ENCODE results near the gene MAP2K7.
"Not testable (repeated sequence)": the region's sequence is repeated elsewhere in the genome, so short reads cannot be mapped to it uniquely, and the experiment has no call there.

MAP2K7 gene

GRCh38 chr19:7930030-7930429 lies 26.4 kb downstream of the MAP2K7 start:
- not testable (repeated sequence) for DNase-seq (ENCODE audit: low read depth in 2 of 2)

- no peak for DNase-seq (ENCODE audit: low read depth in 2 of 2)
These were observed 27.1 kb downstream of the MAP2K7 start for GRCh38 chr19:7930765-7931164.

DNA sequence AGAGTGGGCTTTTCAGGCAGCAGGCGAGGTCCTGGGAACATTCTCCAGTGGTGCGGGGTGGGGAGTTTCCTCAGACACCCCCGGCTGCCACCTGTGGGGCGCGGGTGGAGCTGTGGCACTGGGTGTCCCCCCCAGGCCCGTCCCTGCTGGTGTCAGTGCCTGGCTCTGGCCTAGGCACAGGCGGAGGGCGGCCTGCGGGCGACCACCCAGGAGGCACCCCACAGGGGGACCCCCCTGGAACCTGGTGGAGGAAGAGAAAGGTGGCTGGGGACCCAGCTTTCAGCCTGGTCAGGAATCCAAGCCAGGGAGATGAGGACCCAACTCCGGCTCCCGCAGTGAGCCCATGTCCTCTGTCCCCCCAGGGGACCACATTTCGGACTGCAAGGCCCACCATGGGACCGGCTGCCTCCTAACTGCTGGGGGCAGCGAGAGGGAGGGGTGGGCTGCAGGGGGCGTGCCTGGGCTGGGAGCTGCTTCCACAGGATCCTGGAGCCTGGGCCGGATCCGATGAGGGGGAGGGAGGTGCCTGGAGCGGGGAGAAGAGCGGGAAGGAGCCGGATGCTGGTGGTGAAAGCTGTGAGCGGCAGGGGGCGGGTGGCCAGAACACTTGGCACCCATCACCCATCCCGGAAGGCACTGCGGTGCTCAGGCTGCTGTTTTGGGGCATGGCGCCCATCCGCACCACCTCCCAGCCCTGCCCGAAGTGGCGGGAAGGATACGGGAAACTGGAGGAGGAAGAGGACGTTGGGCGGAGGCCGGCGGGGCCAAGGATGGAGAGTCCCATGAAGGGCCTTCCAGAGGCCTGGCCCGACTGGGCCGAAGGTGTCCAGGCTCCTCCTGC lies 27.8 kb downstream of the MAP2K7 start:
- no peak for DNase-seq (ENCODE audit: low read depth in 2 of 2)

DNA sequence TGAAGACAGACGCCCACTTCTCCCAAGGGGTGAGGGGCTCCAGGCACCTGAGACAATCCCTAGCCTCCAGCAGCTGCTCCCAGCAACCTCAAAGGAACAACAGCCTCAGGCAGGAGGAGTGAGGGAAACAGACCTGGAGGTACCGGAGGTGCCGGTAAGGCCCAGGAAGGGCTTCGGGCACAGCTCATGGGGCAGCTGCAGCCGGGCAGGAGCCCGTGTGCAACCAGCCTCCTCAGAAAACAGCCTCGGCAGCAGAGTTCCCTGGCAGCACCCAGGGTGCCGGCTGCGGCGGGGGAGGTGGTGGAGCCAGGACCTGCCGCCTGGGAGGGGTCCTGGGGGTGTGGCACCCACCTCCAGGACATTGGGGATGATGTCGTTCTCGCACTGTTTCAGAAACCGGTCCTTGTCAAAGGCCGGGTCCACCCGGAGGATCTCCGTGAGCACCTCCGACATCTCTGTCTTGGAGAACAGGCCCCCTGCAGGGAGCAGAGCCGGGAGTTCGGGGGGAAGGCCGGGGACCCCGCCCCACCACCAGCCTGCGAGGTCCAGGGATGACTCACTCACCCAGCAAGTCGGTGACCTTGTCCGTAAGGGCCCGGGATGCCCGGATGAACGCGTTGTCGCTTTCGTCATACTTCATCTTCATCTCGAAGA lies 28.7 kb downstream of the MAP2K7 start:
- no peak for DNase-seq (ENCODE audit: low read depth in 2 of 2)

- DNase-seq (ENCODE audit: low read depth in 2 of 2), result no peak
These were observed 29.2 kb downstream of the MAP2K7 start for GRCh38 chr19:7932930-7933300.

DNA sequence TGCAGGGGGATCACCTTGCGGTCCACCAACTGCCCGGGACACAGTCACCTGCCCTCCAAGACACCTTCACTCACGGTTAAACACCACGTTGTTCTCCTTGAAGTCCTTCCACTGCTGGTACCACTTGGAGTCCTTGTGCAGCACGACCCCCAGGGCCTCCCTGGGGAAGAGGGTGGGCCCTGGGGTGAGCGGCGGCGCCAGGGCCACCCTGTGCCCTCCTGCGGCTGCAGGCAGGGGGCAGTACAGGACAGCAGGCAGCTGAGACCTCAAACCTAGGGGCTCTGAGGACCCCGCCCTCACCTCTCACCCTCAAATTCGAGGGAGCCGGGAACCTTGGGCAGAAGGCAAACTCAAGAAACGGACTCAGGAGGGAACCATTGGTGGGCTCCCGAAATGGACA lies 29.7 kb downstream of the MAP2K7 start:
- no peak for DNase-seq (ENCODE audit: low read depth in 2 of 2)

GRCh38 chr19:7933828-7934725 lies 30.4 kb downstream of the MAP2K7 start:
- no peak for DNase-seq (ENCODE audit: low read depth in 2 of 2)

- DNase-seq (ENCODE audit: low read depth in 2 of 2), result no peak
These were observed 31.1 kb downstream of the MAP2K7 start for GRCh38 chr19:7934766-7935165.

- DNase-seq (ENCODE audit: low read depth in 2 of 2), result no peak
These were observed 37.2 kb downstream of the MAP2K7 start for GRCh38 chr19:7940841-7941240.

DNA sequence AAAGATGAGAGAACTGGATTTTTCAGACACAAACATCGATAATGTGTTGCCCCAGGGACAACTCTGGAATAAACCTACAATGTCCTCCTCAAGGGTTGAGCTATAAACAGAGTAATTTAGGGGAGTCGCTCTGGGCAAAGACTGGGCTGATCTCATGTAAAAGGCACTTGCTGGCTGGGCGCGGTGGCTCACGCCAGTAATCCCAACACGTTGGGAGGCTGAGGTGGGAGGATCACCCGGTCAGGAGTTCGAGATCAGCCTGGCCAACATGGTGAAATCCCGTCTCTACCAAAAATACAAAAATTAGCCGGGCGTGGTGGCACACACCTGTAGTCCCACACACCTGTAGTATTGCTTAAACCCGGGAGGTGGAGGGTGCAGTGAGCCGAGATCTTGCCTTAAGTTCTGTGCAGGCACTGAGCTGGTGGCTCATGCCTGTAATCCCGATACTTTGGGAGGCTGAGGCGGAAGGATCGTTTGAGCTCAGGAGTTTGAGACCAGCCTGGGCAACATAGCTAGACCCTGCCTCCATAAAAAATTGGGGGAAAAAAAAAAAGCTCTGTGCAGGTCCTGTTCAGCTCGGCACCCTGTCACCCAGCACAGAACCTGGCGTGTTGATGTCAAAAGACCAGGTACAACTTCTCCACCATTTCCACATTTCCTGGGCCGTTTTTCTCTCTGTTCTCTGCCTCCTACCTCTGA lies 38.4 kb downstream of the MAP2K7 start:
- no peak for DNase-seq (ENCODE audit: low read depth in 2 of 2)

- no peak for DNase-seq (ENCODE audit: low read depth in 2 of 2)
These were observed 39.3 kb downstream of the MAP2K7 start for GRCh38 chr19:7942981-7943443.

GRCh38 chr19:7943444-7944176 lies 39.9 kb downstream of the MAP2K7 start, which contains the start of gene TIMM44:
Gene TIMM44 (minus strand): TSS chr19:7943666. CDS start chr19:7943651, 15 bp downstream.
- DNase-seq (ENCODE audit: low read depth in 2 of 2), result peak; percentile 97 to 99

- DNase-seq (ENCODE audit: low read depth in 2 of 2), result peak; percentile 61 to 68
These were observed 40.6 kb downstream of the MAP2K7 start for GRCh38 chr19:7944177-7944761.

DNA sequence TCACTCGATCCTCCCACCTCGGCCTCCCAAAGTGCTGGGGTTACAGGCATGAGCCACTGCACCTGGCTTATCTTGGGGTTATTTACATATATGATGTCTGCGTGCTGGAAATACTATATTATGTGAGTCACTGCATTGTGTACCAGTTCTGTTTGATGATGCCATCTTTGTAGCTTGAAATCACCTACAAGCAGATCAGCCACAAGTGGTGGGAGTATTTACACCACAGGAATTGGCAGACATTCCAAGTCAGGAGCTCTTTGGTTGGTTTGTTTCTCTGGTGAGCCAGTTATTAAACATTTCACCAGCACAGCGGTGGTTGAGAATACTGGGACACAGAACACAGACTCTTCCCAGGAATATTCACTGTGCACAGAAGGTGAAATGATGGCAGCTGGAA lies 44.3 kb downstream of the MAP2K7 start:
- DNase-seq (ENCODE audit: low read depth in 2 of 2), result no peak

GRCh38 chr19:7953060-7953459 lies 49.4 kb downstream of the MAP2K7 start:
- no peak for DNase-seq (ENCODE audit: low read depth in 2 of 2)

GRCh38 chr19:7953576-7953975 lies 49.9 kb downstream of the MAP2K7 start:
- no peak for DNase-seq (ENCODE audit: low read depth in 2 of 2)

DNA sequence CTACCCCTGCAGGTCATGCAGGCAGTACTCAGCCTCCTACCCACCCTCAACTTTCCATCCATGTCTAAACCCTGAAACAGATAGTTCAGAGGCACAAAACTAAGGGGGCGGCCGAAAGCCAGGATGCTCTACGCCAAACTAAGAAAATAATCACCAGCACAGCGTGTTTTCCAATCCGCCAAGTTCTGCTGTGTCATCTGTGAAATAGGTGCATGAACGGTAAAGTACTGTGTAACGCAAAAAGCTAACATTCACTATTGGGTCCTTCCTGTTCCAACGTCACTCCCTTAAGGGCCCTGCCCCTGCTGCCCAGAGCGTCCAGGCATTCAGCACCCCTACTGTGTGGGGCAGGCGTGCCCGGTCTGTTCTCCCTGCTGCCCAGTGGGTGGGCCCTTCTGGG lies 52.0 kb downstream of the MAP2K7 start:
- no peak for DNase-seq (ENCODE audit: low read depth in 2 of 2)

DNA sequence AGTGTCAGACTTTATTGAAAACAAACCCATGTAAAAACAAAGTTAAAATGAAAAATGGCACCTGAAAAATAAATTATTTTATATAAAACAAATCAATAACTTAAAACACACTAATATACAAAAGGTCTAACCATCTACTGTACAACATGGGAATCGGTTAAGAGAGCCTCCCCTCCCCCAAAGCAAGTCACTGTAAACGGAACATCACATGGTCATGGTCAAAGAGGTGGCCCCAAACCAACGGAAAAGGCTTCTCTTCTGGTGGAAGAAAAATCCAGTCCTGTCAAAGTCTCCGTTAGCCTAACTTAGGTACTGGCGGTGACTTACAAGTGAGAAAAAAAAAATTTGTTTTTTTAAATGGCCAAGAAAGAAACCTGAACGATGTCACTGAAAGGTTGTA lies 55.5 kb downstream of the MAP2K7 start:
- no peak for DNase-seq (ENCODE audit: low read depth in 2 of 2)

DNA sequence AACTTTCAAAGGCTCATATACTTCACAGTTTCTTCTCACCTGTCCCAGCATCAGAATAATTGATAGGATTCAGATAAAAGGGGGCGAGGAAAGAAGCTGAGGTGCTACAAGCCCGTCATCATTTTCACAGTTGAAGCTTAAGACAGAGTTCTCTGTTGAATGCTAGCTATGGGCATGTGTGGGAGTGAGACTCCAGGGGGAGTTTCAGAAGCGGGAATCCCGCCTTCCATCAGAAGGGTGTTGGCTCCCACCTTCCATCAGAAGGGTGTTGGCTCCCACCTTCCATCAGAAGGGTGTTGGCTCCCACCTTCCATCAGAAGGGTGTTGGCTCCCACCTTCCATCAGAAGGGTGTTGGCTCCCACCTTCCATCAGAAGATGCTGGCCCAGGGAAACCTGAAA lies 57.4 kb downstream of the MAP2K7 start:
- DNase-seq (ENCODE audit: low read depth in 2 of 2), result not testable (repeated sequence)

DNA sequence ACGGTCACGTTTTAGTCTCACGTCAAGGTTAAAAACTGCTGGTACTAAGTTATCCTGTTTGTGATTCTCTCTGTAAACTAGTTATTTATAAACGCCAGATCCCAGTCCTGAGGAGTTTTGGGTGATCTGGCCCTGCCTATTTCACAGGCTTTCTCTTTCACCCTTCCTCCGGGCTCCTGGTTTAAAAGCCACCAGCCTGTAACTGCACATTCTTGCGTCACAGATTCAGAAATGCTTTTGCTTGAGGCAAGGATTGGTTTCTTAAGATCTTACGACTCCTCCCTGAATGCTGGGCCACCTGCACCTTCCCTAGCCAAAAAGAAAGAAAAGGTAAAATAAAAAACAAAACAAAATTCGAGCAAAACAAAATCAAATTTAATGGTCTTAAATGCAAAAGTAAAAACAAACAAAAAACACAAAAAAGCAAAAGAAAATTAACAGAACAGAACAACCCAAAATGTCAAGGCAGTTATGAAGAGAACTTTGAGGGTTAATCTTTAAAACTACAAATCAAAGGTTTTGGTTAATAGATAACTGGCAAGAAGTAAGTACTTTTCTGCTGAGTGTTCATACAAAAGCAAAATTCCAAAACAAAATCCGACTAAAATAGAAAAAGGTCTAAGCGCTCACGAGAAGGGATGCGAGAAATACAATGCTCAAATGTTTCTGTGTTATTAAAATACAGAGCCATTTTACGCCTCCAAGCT lies 58.4 kb downstream of the MAP2K7 start:
- DNase-seq (ENCODE audit: low read depth in 2 of 2), result no peak
